ENCODE data around the gene SORT1. TPM values are rescaled to one million over a fixed set of nuclear protein-coding genes. Genes with fewer than 3 reads are reported as not detected.

The SORT1 gene
- total RNA-seq, 1 experiment from 2014 or later, result 56.5 TPM

DNA sequence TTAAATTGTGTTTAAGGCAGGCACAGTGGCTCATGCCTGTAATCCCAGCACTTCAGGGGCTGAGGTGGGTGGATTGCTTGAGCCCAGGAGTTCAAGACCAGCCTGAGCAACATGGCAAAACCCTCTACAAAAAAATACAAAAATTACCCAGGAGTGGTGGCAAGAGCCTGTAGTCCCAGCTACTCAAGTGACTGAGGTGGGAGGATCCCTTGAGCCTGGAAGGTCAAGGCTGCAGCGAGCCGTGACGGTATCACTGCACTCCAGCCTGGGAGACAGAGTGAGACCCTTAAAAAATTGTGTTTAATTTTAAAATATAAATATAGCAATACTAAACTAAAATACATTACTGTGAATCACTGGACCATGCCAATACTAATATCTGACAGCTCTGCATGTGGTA is 42.8 kb downstream of the SORT1 start:
- Histone ChIP-seq H3K27ac (ENCODE audit: low read depth, low read length, poor library complexity, severe bottlenecking) (no peak overlapping the region), H3K4me1 (ENCODE audit: insufficient read depth, low read length, poor library complexity, severe bottlenecking) (no peaks in the 10 kb centered on the region), H3K4me3 (ENCODE audit: low read depth, low read length, poor library complexity, severe bottlenecking) (no peak overlapping the region), H3K27me3 (replicated peaks; ENCODE audit: insufficient read depth, low read depth, low read length, poor library complexity) (no peaks in the 10 kb centered on the region), H3K36me3 (ENCODE audit: insufficient read depth, low read length, poor library complexity, severe bottlenecking) (no peaks in the 10 kb centered on the region), H3K9me3 (ENCODE audit: low read depth, low read length, poor library complexity, severe bottlenecking) (no peaks in the 10 kb centered on the region)
- no TSS peak for BruUV-seq (replicated peaks)
- POLR2A ChIA-PET (ENCODE audit: low non-redundant PET), result no interaction called here
- no peak for DNase-seq (ENCODE audit: low spot score)
- TF ChIP-seq EZH2 (IDR thresholded peaks at IDR 0.05; ENCODE audit: borderline replicate concordance, low read depth, low read length, poor library complexity, severe bottlenecking), result no peak
- TF ChIP-seq, protein P1, sequence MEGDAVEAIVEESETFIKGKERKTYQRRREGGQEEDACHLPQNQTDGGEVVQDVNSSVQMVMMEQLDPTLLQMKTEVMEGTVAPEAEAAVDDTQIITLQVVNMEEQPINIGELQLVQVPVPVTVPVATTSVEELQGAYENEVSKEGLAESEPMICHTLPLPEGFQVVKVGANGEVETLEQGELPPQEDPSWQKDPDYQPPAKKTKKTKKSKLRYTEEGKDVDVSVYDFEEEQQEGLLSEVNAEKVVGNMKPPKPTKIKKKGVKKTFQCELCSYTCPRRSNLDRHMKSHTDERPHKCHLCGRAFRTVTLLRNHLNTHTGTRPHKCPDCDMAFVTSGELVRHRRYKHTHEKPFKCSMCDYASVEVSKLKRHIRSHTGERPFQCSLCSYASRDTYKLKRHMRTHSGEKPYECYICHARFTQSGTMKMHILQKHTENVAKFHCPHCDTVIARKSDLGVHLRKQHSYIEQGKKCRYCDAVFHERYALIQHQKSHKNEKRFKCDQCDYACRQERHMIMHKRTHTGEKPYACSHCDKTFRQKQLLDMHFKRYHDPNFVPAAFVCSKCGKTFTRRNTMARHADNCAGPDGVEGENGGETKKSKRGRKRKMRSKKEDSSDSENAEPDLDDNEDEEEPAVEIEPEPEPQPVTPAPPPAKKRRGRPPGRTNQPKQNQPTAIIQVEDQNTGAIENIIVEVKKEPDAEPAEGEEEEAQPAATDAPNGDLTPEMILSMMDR (conservative IDR thresholded peaks at IDR 0.05; ENCODE audit: low read depth, low read length), result no peak
- intact Hi-C loops (cut with micrococcal nuclease; ENCODE audit: unreplicated experiment), result no loop called here
- CTCF ChIA-PET, result no interaction called here

DNA sequence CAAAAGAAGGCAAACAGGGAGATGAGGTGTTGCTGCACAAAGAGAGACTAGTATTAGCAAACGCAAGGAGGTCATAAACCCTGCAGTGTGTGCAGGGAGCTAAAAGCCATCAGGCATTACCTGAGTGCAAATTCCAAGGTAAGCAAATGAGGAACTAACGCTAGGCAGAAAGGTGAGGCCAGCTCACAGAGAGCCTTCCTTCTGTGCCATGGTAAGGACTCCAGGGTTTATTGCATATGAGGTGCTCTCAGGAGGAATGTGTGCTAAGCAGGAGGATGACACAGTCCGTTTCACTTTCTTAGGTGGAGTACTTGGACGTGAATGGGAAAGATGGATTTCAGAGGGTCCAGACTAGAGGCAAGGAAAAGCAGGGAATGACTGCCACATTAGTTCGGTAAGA is 46.3 kb downstream of the SORT1 start:
- H3K4me1 ChIP-seq (ENCODE audit: insufficient read depth, low read length, poor library complexity, severe bottlenecking), result no peaks in the 10 kb centered on the region
- CTCF ChIA-PET, result no interaction called here
- intact Hi-C loops (cut with micrococcal nuclease; ENCODE audit: unreplicated experiment), result no loop called here
- BruUV-seq (replicated peaks), result no TSS peak
- no peak for TF ChIP-seq EZH2 (IDR thresholded peaks at IDR 0.05; ENCODE audit: borderline replicate concordance, low read depth, low read length, poor library complexity, severe bottlenecking)
- TF ChIP-seq, protein P1 (conservative IDR thresholded peaks at IDR 0.05; ENCODE audit: low read depth, low read length), result no peak
- no peaks in the 10 kb centered on the region for H3K27me3 ChIP-seq (replicated peaks; ENCODE audit: insufficient read depth, low read depth, low read length, poor library complexity)
- POLR2A ChIA-PET (ENCODE audit: low non-redundant PET), result no interaction called here
- DNase-seq (ENCODE audit: low spot score), result no peak
- H3K9me3 ChIP-seq (ENCODE audit: low read depth, low read length, poor library complexity, severe bottlenecking), result no peaks in the 10 kb centered on the region
- no peaks in the 10 kb centered on the region for H3K36me3 ChIP-seq (ENCODE audit: insufficient read depth, low read length, poor library complexity, severe bottlenecking)
- no peak overlapping the region for H3K4me3 ChIP-seq (ENCODE audit: low read depth, low read length, poor library complexity, severe bottlenecking)
- no peak overlapping the region for H3K27ac ChIP-seq (ENCODE audit: low read depth, low read length, poor library complexity, severe bottlenecking)

DNA sequence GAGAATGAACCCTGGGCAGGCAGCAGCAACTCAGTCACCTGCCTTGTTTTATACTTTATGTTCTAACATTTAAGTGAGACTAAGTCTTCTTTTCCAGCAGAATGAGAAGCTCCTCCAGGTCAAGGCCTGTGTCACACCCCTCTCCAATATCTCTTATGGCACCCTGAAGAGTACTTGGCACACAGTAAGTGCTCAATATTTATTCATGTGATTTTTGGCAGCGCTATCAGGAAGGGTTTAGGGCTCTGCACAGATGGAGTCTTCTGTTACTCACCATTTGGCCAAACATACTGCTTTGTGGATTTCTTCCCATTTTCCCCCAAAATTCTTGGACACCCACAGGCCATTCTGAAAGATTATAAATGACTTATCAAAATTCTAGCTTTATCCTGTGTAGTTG is 47.1 kb downstream of the SORT1 start:
- no peak for DNase-seq (ENCODE audit: low spot score)
- BruUV-seq (replicated peaks), result no TSS peak
- Histone ChIP-seq H3K9me3 (ENCODE audit: low read depth, low read length, poor library complexity, severe bottlenecking) (no peaks in the 10 kb centered on the region), H3K4me3 (ENCODE audit: low read depth, low read length, poor library complexity, severe bottlenecking) (no peak overlapping the region), H3K27ac (ENCODE audit: low read depth, low read length, poor library complexity, severe bottlenecking) (no peak overlapping the region), H3K36me3 (ENCODE audit: insufficient read depth, low read length, poor library complexity, severe bottlenecking) (no peaks in the 10 kb centered on the region), H3K27me3 (replicated peaks; ENCODE audit: insufficient read depth, low read depth, low read length, poor library complexity) (no peaks in the 10 kb centered on the region), H3K4me1 (ENCODE audit: insufficient read depth, low read length, poor library complexity, severe bottlenecking) (no peaks in the 10 kb centered on the region)
- CTCF ChIA-PET, result no interaction called here
- POLR2A ChIA-PET (ENCODE audit: low non-redundant PET), result no interaction called here
- TF ChIP-seq, protein P1 (conservative IDR thresholded peaks at IDR 0.05; ENCODE audit: low read depth, low read length), result no peak
- TF ChIP-seq EZH2 (IDR thresholded peaks at IDR 0.05; ENCODE audit: borderline replicate concordance, low read depth, low read length, poor library complexity, severe bottlenecking), result no peak
- intact Hi-C loops (cut with micrococcal nuclease; ENCODE audit: unreplicated experiment), result no loop called here

All from A673 (cell line).